ENCODE results near the gene STRIT1.

STRIT1 gene

GRCh38 chr3:155242342-155242741 lies 51.1 kb downstream of the STRIT1 start:
- TF ChIP-seq, protein P1, sequence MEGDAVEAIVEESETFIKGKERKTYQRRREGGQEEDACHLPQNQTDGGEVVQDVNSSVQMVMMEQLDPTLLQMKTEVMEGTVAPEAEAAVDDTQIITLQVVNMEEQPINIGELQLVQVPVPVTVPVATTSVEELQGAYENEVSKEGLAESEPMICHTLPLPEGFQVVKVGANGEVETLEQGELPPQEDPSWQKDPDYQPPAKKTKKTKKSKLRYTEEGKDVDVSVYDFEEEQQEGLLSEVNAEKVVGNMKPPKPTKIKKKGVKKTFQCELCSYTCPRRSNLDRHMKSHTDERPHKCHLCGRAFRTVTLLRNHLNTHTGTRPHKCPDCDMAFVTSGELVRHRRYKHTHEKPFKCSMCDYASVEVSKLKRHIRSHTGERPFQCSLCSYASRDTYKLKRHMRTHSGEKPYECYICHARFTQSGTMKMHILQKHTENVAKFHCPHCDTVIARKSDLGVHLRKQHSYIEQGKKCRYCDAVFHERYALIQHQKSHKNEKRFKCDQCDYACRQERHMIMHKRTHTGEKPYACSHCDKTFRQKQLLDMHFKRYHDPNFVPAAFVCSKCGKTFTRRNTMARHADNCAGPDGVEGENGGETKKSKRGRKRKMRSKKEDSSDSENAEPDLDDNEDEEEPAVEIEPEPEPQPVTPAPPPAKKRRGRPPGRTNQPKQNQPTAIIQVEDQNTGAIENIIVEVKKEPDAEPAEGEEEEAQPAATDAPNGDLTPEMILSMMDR (conservative IDR thresholded peaks at IDR 0.05; ENCODE audit: low read depth, low read length), result no peak
- H3K4me2 ChIP-seq, result no peak overlapping the region
- no peaks in the 10 kb centered on the region for H3K36me3 ChIP-seq (ENCODE audit: insufficient read depth)
- no peak overlapping the region for H3K9ac ChIP-seq
- H3K27ac ChIP-seq, result no peak overlapping the region
- H2AFZ ChIP-seq (ENCODE audit: low read depth), result no peak overlapping the region
- H3K4me3 ChIP-seq (IDR thresholded peaks at IDR 0.05; ENCODE audit: insufficient read depth, low read depth, low read length), result no peak overlapping the region
- no peaks in the 10 kb centered on the region for H3K79me2 ChIP-seq (ENCODE audit: insufficient read depth, low read depth)
- no peaks in the 10 kb centered on the region for H3K27me3 ChIP-seq (ENCODE audit: insufficient read depth, low read depth)
- H4K20me1 ChIP-seq (ENCODE audit: insufficient read depth), result no peaks in the 10 kb centered on the region
- H3K4me1 ChIP-seq (ENCODE audit: low read depth, poor library complexity, severe bottlenecking), result peaks cover 26% of the 10 kb centered on the region

GRCh38 chr3:155241579-155241978 lies 51.9 kb downstream of the STRIT1 start:
- Histone ChIP-seq H3K36me3 (ENCODE audit: insufficient read depth) (no peaks in the 10 kb centered on the region), H3K27me3 (ENCODE audit: insufficient read depth, low read depth) (no peaks in the 10 kb centered on the region), H3K4me1 (ENCODE audit: low read depth, poor library complexity, severe bottlenecking) (peaks cover 26% of the 10 kb centered on the region), H3K4me3 (IDR thresholded peaks at IDR 0.05; ENCODE audit: insufficient read depth, low read depth, low read length) (no peak overlapping the region), H3K4me2 (no peak overlapping the region), H3K27ac (no peak overlapping the region), H3K79me2 (ENCODE audit: insufficient read depth, low read depth) (no peaks in the 10 kb centered on the region), H2AFZ (ENCODE audit: low read depth) (no peak overlapping the region), H4K20me1 (ENCODE audit: insufficient read depth) (no peaks in the 10 kb centered on the region), H3K9ac (no peak overlapping the region)
- TF ChIP-seq, protein P1 (conservative IDR thresholded peaks at IDR 0.05; ENCODE audit: low read depth, low read length), result no peak
